ENCODE measurements around the gene CFAP74.

The CFAP74 gene

GRCh38 chr1:1915911-1916840 lies 87.4 kb downstream of the CFAP74 start:
- DNase-seq (ENCODE audit: low read depth, low spot score): no peak

DNA sequence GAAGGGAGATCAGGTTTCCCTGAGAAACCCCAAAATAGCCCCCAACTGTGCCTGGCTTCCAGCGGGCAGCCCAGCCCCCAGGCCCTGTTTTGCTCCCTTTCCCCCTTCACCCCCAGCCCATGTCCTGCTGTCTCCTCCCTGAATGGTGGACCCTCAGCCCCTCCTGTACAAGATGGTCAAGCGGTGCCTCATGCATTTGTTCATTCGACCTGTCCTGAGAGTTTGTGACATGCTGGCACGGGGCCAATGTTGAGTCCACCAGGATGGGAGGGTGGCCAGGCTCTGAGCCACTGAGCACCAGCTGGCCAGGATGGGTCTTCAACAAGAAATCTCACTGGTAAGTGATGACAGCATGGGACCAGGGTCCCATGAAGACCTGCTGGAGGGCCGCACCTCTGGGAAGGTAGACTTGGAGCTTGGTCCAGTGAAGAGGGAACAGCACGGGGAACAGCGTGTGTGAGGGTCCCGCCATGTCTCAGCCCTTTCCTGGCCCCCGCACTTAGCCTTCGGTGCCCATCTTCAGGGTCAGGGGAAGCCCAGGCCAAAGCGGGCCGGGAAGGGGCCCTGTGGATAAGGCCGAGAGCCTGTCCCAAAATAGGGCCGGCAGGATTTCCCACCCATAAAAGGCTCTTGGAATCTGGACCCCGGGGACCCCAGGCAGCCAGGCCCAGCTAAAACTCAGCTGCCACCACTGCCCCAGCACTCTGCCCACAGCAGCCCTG lies 88.5 kb downstream of the CFAP74 start, which contains the start of gene CALML6:
CALML6 (plus strand) TSS at position 290 of the 722 bp plus-strand sequence; CDS start at position 311, 21 bp downstream.
- no peak for DNase-seq (ENCODE audit: low read depth, low spot score)

DNA sequence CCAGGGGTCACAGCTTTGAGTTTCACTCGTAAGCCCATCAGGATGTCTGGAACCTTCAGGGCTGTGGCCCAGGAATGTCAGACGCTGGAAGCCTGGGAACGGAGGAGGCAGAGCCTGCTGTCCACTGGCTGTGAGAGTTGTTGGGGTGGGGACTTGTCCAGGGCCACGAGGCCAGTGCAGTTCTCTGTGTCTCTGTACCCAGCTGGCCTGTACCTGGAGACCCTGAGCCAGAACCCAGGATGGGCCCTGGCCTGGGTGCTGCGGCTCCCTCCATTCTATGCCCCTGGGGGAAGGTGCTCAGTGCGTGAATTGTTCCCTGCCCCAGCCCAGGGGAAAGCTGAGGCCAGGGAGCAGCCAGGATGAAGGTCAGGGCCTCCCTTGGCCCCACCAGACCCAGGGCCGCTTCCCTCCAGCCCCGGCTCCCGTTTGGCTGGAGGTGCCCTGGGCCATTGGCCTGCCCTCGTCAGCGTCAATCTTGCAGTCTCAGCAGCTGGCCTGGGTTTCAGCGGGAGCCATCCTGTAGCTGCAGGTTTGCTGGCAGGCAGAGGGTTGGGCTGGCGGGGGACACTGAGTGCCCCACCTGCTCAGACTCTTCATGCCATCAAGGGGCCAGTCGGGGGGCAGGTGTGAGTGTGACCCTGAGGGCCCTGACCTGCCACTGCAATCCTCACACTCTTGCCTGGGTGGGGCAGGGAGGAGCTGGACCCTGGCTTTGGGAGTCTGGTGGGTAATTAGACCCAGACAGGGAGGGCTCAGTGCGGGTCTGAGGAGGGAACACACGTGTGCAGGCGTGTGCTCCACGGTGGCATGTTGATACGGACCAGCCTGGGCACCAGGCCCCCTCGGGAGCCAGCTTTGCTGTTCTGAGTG lies 89.2 kb downstream of the CFAP74 start:
- DNase-seq (ENCODE audit: low read depth, low spot score): no peak

GRCh38 chr1:1911350-1912041 lies 92.1 kb downstream of the CFAP74 start:
- DNase-seq (ENCODE audit: low read depth, low spot score): no peak

- no peak for DNase-seq (ENCODE audit: low read depth, low spot score)
Measured at GRCh38 chr1:1910651-1911331, 92.8 kb downstream of the CFAP74 start.

DNA sequence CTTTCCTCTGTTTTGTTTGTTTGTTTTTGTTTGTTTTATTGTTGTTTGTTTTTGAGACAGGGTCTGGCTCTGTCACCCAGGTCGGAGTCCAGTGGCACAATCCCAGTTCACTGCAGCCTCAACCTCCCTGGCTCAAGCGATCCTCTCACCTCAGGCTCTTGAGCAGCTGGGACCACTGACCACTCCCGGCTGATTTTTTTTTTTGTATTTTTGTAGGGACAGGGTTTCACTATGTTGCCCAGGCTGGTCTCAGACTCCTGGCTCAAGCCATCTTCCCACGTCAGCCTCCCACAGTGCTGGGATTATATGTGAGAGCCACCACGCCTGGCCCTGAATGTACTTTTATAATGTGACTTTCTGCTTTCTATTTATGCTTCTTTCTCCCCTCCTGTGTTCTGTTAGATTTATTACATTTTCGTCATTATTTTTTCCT lies 93.5 kb downstream of the CFAP74 start:
- DNase-seq (ENCODE audit: low read depth, low spot score): no peak

- DNase-seq (ENCODE audit: low read depth, low spot score): no peak
Measured at GRCh38 chr1:1908506-1908791, 95.1 kb downstream of the CFAP74 start.

GRCh38 chr1:1907098-1907736 lies 96.4 kb downstream of the CFAP74 start:
- no peak for DNase-seq (ENCODE audit: low read depth, low spot score)

- DNase-seq (ENCODE audit: low read depth, low spot score): peak; percentile 54
Measured at GRCh38 chr1:1906185-1907097, 97.1 kb downstream of the CFAP74 start.

DNA sequence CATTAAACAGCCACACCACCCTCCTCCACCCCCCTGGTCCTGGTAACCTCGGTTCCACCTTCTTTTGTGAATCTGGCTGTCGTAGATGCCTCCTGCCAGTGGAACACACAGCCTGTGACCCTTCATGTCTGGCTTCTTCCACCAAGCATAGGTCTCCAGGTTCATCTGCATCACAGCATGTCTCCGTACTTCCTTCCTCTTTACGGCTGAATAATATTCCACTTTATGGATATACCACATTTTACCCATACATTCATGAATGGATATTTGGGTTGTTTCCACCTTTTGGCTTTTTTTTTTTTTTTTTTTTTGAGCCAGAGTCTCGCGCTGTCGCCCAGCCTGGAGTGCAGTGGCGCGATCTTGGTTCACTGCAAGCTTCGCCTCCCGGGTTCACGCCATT lies 100.4 kb downstream of the CFAP74 start:
- no peak for DNase-seq (ENCODE audit: low read depth, low spot score)

DNA sequence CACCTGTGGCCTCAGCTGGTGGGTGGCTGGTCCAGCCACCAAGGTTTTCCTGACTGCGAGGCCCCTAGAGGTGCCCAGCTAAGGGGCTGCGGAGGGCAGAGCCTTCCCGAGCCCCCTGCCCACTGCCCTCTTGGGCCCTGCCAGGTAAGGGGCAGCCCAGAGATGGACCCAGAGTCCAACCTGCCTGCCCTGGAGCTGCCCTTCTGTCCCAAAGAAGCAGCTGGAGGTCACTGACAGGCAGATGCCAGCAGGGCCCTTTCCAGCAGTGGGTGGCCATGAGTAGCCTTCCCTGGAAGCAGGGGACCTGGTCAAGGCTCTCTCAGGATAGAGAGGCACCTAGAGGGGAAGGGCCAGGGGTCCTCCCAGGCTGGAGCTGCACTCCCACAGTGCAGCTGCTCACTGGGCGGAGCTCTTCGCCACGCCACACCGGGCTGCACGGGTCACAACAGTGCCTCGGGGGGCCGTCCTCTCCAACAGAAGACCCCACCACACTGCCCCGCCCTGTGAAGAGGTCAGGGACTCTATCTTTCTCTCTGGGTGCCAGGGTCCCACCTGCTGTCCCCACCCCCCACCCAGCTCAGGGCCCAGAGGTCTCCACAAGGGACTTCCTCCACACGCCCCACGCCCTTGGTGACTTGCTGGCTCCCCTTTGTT lies 101.8 kb downstream of the CFAP74 start:
- no peak for DNase-seq (ENCODE audit: low read depth, low spot score)

DNA sequence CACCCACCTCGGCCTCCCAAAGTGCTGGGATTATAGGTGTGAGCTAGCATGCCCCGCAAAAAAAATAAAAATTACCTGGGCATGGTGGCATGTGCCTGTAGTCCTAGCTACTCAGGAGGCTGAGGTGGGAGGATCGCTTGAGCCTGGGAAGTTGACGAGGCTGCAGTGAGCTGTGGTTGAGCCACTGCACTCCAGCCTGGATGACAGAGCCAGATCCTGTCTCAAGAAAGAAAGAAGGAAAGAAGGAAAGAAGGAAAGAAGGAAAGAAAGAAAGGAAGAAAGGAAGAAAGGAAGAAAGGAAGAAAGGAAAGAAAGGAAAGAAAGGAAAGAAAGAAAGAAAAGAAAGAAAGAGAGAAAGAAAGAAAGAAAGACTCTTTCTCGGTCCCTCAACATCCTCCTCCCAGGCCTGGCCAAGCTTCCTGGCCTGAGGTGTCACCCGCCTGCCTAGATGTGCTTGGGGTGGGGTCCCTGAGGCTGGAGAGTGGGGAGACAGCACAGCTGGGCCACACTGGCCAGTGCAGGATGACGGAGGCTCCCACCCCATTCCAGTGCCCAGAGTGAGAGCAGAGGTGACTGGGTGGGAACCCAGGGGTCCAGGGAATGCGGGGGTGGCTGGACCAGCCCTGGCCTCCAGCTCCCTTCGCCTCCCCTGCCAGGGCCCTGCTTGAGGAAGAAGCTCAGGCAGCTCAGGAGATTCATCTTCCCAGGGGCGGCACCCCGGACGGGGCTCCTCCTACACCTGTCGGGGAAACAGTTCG lies 102.5 kb downstream of the CFAP74 start:
- no peak for DNase-seq (ENCODE audit: low read depth, low spot score)

GRCh38 chr1:1899967-1900327 lies 103.6 kb downstream of the CFAP74 start:
- no peak for DNase-seq (ENCODE audit: low read depth, low spot score)

DNA sequence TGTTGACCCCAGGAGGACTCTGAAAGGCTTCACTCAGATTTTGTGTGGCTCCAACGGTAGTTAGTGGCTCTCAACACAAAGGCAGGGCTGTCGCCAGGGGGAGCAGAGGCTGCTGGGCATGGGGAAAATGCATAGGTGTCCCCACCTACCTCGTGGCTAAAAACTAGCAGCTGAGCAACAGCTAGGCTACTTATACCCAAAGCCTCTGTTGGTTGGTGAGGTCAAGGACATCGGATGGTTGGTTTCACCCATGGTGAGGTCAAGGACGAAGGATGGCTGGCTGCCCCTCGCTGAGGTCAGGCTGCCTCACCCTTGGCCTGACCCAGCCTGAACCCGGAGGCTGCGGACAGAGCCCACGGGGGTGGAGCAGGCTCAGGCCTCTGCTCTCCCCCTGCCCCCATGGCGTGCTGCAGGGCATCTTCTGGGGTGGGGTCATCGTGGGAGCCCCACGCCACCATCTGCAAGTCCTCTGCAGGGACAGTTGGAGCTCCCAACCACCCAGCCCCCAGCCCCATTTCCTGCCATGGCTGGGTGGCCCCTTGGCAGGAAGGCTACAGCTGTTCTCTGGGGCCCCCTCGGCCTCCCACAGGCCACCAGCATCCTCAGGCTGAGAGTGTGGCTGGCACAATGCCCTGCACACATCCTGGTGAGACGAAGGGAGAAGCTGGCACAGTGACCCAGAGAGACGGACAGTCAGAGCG lies 104.2 kb downstream of the CFAP74 start:
- no peak for DNase-seq (ENCODE audit: low read depth, low spot score)

DNA sequence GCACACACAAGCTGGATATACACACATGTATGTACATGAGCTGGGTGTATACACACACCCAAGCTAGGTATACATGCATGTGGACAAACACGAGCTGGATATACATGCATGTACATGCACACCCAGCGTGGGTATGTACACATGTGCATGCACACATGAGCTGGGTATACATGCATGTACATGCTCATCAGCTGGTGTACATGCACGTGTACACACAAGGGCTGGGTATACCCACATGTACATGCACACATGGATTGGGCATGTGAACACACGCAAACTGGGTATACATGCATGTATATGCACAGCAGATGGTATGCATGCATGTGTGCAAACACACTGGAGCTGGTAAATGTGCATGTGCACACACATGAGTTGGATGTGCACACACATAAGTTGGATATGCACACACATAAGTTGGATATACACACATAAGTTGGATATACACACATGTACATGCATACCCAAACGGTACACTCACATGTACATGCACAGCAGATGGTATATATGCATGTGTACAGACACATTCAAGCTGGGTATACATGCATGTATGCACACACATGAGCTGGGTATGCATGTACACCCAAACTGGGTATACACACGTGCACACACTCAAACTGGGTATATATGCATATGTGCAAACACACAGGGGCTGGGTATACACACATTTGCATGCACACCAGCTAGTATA lies 105.2 kb downstream of the CFAP74 start:
- no peak for DNase-seq (ENCODE audit: low read depth, low spot score)

DNA sequence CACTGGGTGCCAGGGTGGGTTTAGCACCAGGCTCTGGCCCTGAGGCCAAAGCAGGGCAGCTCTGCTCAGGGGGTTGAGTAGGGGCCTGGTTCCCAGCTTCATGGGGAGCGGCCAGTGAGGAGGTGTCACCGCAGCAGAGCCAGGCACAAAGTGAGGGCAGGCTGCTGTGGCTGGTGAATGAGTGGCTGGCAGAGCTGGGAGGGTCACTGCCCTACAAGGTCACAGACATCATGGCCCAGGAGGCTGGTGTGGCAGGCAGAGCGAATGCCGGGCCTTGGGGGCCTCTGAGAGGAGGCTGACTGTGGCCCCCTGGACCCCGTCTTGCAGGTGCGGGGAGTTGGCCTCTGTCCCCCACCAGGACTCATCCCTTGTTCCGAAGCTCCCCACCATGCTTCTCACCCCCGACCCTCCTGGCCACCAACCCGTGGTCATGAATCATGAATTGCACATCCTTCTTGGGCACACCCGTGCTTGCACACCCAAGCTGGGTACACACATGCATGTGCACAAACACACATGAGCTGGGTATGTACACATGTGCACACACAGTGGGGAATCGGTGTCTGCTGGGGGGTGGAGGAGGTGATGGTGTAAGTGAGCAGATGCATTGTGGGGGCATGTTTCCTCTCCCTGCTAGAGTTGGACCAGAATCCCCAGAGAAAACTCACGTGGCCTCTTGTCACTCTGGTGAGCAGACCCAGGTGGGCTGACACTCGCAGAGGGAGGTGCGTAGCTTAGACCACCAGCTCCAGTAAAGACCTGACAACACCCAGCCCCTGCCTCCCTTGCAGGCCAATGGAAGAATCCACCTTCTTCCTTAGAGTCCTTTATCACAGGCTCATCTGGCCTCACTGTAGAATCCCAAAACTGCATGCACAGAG lies 107.9 kb downstream of the CFAP74 start:
- no peak for DNase-seq (ENCODE audit: low read depth, low spot score)
